ENCODE data around the gene ZFAND5.

DNA sequence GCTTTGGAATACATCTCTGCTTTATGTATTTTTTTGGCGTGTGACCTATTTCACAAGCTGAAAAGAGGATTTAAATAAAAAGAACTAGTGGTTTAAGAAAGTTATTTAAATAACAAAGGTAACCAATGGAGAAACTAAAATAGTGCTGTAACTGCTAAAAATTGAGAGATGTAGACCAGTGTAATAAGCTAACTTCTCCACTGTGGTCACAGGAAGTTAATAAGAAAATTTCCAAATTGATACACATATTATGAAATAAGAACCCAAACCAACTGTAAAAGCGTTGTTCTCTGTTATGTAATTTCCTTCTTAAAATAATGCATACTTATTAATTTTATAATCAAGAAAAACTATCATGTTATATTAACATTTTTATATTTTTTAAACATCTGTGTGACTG, 29.1 kb upstream of the ZFAND5 start:
- no peak for TF ChIP-seq CTCF (IDR thresholded peaks at IDR 0.05)
- TF ChIP-seq POLR2A (IDR thresholded peaks at IDR 0.05), result no peak

All from right lobe of liver (tissue), 4 donors.